Smooth muscle cell (in vitro differentiated cells): ENCODE data around the gene ROBO2. TPM values are rescaled to one million over a fixed set of nuclear protein-coding genes. Genes with fewer than 3 reads are reported as not detected.

Source experiments
- DNase-seq: peaks from one replicate; lab custom pipeline; 2025; ENCODE audit not compliant: unreplicated experiment; lab: John Stamatoyannopoulos, UW
- H2AFZ ChIP-seq: fragments of 200-600 bp; sonication (generic); 2 replicates; pipeline ENCODE4 v1.6.0; 2016; ENCODE audit warnings: antibody characterized with exemption, low read depth, mild to moderate bottlenecking
- H3F3A ChIP-seq: fragments of 200-600 bp; sonication (generic); 2 replicates; pipeline ENCODE4 v1.6.0; 2017; ENCODE audit warnings: antibody characterized with exemption, low read depth
- H3K27ac ChIP-seq: fragments of 200-600 bp; sonication (generic); 2 replicates; pipeline ENCODE4 v1.5.1; 2016; ENCODE audit warnings: low read depth, mild to moderate bottlenecking
- H3K27me3 ChIP-seq: fragments of 200-600 bp; sonication (generic); 2 replicates; pipeline ENCODE4 v1.6.1; 2016; ENCODE audit warnings: low read depth, mild to moderate bottlenecking
- H3K36me3 ChIP-seq: fragments of 200-600 bp; sonication (generic); 2 replicates; pipeline ENCODE4 v1.5.1; 2016; ENCODE audit warnings: low read depth
- H3K4me1 ChIP-seq: fragments of 200-600 bp; sonication (generic); 2 replicates; pipeline ENCODE4 v1.5.1; 2016; ENCODE audit warnings: low read depth
- H3K4me2 ChIP-seq: fragments of 200-600 bp; sonication (generic); 2 replicates; pipeline ENCODE4 v1.6.0; 2016; ENCODE audit warnings: mild to moderate bottlenecking
- H3K4me3 ChIP-seq: fragments of 200-600 bp; sonication (generic); 2 replicates; pipeline ENCODE4 v1.5.1; 2016; ENCODE audit warnings: mild to moderate bottlenecking
- H3K79me2 ChIP-seq: fragments of 200-600 bp; sonication (generic); 2 replicates; pipeline ENCODE4 v1.6.0; 2016; ENCODE audit warnings: low read depth, mild to moderate bottlenecking
- H3K9ac ChIP-seq: fragments of 200-600 bp; sonication (generic); 2 replicates; pipeline ENCODE4 v1.6.0; 2016; ENCODE audit warnings: low read depth
- H3K9me3 ChIP-seq: fragments of 200-600 bp; sonication (generic); replicated peaks from 2 replicates; pipeline ENCODE4 v1.5.1; 2016; ENCODE audit warnings: low read depth
- H4K20me1 ChIP-seq: fragments of 200-600 bp; sonication (generic); 2 replicates; pipeline ENCODE4 v1.6.0; 2016; ENCODE audit warnings: low read depth
- CTCF ChIP-seq: fragments of 200-600 bp; sonication (generic); IDR thresholded peaks from 2 replicates; pipeline ENCODE4 v1.5.1; 2017; ENCODE audit warnings: borderline replicate concordance, mild to moderate bottlenecking, antibody characterized with exemption; ENCODE audit not compliant: insufficient read depth, poor library complexity, severe bottlenecking
- WGBS: methylation state at CpG from one replicate; pipeline ENCODE4 v1.1.7; 2016; ENCODE audit warnings: low lambda C conversion rate; 5-methylcytosine and 5-hydroxymethylcytosine counted together
- polyA plus RNA-seq: library from polyadenylated mRNA; unstranded; fragments of >200 nt; fragmentation: Nextera tagmentation; extraction: Ambion mirVana; gene quantifications from 2 replicates; pipeline ENCODE4 v1.2.1, GENCODE V29; 2016
- total RNA-seq: library from RNA; depleted of rRNA; stranded (reverse); fragments of >200 nt; gene quantifications from 2 replicates; pipeline ENCODE4 v1.2.3, GENCODE V29; 2014

The ROBO2 gene
- total and polyA plus RNA-seq, 2 experiments from 2014 or later = 23.9 to 54.4 TPM

DNA sequence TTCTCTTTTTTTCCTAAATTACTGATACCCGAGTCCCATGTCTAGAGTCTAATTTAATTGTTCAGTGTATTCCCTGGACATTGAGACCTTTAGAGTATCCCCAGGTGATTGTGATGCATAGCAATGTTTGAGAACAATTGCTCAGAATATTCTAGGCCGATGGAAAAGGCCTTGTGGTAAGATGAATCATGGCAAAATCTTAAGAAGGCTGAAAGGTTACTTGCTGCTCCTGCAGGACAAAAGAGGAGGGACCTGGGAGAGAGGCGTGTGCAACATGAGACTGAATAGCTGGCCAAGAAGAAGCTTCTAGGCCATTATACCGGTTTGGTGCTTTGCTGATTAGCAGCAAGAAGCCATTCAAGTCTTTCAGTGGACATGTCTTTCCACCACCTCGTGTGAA, 256.6 kb downstream of the ROBO2 start:
- WGBS = 74% methylated on average over 5 of the region's 5 CpGs
- no peaks in the 10 kb centered on the region for H4K20me1 ChIP-seq

GRCh38 chr3:77298417-77298816, 258.5 kb downstream of the ROBO2 start:
- no peak for TF ChIP-seq CTCF
- H3K27me3 ChIP-seq = no peaks in the 10 kb centered on the region
- H3K4me3 ChIP-seq = no peak overlapping the region
- peak overlapping the region; percentile 30 for H3K27ac ChIP-seq
- 40% methylated on average over 1 of the region's 1 CpG for WGBS
- no peak overlapping the region for H3K9ac ChIP-seq
- no peak overlapping the region for H2AFZ ChIP-seq
- no peaks in the 10 kb centered on the region for H3K79me2 ChIP-seq
- H3K36me3 ChIP-seq = no peaks in the 10 kb centered on the region
- H3K9me3 ChIP-seq = no peaks in the 10 kb centered on the region
- no peaks in the 10 kb centered on the region for H4K20me1 ChIP-seq
- H3K4me1 ChIP-seq = no peaks in the 10 kb centered on the region
- H3K4me2 ChIP-seq = no peak overlapping the region
- no peak for DNase-seq
- no peaks in the 10 kb centered on the region for H3F3A ChIP-seq

More for the DNA sequence above, 256.6 kb downstream of the ROBO2 start:
- H3K4me2 ChIP-seq = no peak overlapping the region
- H3K4me1 ChIP-seq = no peaks in the 10 kb centered on the region
- H3K79me2 ChIP-seq = no peaks in the 10 kb centered on the region
- no peak overlapping the region for H2AFZ ChIP-seq
- H3K36me3 ChIP-seq = no peaks in the 10 kb centered on the region
- no peak overlapping the region for H3K4me3 ChIP-seq
- no peaks in the 10 kb centered on the region for H3K27me3 ChIP-seq
- H3K27ac ChIP-seq = no peak overlapping the region
- no peaks in the 10 kb centered on the region for H3K9me3 ChIP-seq
- no peak for TF ChIP-seq CTCF
- no peaks in the 10 kb centered on the region for H3F3A ChIP-seq
- H3K9ac ChIP-seq = no peak overlapping the region
- DNase-seq = no peak

- H3K4me2 ChIP-seq = no peak overlapping the region
- no peak for DNase-seq
- H3K36me3 ChIP-seq = no peaks in the 10 kb centered on the region
- H3K9me3 ChIP-seq = no peaks in the 10 kb centered on the region
- 72% methylated on average over 12 of the region's 12 CpGs for WGBS
- H3F3A ChIP-seq = no peaks in the 10 kb centered on the region
- no peaks in the 10 kb centered on the region for H3K79me2 ChIP-seq
- no peak for TF ChIP-seq CTCF
- no peaks in the 10 kb centered on the region for H3K27me3 ChIP-seq
- H3K27ac ChIP-seq = no peak overlapping the region
- H2AFZ ChIP-seq = no peak overlapping the region
- no peaks in the 10 kb centered on the region for H3K4me1 ChIP-seq
- H3K9ac ChIP-seq = no peak overlapping the region
- H4K20me1 ChIP-seq = no peaks in the 10 kb centered on the region
- no peak overlapping the region for H3K4me3 ChIP-seq
These were observed 264.2 kb downstream of the ROBO2 start for GRCh38 chr3:77303955-77304699.

DNA sequence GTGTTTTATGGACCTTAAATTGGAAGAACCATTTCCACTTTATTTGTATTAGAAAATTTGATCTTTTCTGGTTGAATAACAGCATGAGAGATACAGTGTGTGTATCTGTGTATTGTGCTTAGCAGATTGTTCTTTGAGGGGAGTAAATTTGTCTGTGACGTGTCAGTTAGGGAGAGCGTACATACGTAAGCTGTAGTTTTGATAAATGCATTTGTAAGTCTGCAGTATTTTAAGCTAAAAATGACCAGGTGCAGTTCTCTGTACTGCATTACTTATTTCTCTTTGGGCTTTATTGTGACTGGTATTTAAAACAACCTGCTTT, 264.8 kb downstream of the ROBO2 start:
- WGBS = 92% methylated on average over 3 of the region's 3 CpGs

More for the DNA sequence above, 264.8 kb downstream of the ROBO2 start:
- TF ChIP-seq CTCF = no peak
- Histone ChIP-seq H3K9ac (no peak overlapping the region), H3F3A (no peaks in the 10 kb centered on the region), H3K36me3 (no peaks in the 10 kb centered on the region), H3K4me3 (no peak overlapping the region), H3K27ac (no peak overlapping the region), H3K9me3 (no peaks in the 10 kb centered on the region), H3K27me3 (no peaks in the 10 kb centered on the region), H2AFZ (no peak overlapping the region), H3K4me1 (no peaks in the 10 kb centered on the region), H3K79me2 (no peaks in the 10 kb centered on the region), H4K20me1 (no peaks in the 10 kb centered on the region), H3K4me2 (no peak overlapping the region)
- DNase-seq = no peak
